WTC11 (cell line): Measurements from ENCODE around the gene MYMX. TPM values are rescaled to one million over a fixed set of nuclear protein-coding genes. Genes with fewer than 3 reads are reported as not detected.

Source experiments
- ATAC-seq: fragments of 200-7000 bp; cut with Tn5 transposase; 2 replicates; pipeline ENCODE4 v1.10.0; 2021; ENCODE audit warnings: mild to moderate bottlenecking, moderate library complexity
- CTCF ChIA-PET: fragments of 300-600 bp; sonication (Branson Sonifier 250); formaldehyde crosslinking; loops from one replicate; lab custom pipeline; 2021; ENCODE audit warnings: antibody characterized with exemption; lab: Charles Lee
- POLR2A ChIA-PET: fragments of 350-600 bp; sonication (Branson Sonifier 250); formaldehyde crosslinking; loops from one replicate; lab custom pipeline; 2021; ENCODE audit warnings: antibody characterized with exemption; lab: Charles Lee
- DNase-seq: peaks from one replicate; pipeline ENCODE4 v3.0.0; 2021; ENCODE audit warnings: low spot score
- H3K27ac Mint-ChIP-seq: 2 replicates; pipeline ENCODE4 v1.8.0; 2021; ENCODE audit warnings: mixed read lengths
- H3K27me3 Mint-ChIP-seq: 2 replicates; pipeline ENCODE4 v1.8.0; 2021; ENCODE audit warnings: low read depth, mild to moderate bottlenecking, moderate library complexity, mixed read lengths
- H3K36me3 Mint-ChIP-seq: 2 replicates; pipeline ENCODE4 v1.8.0; 2021; ENCODE audit warnings: mixed read lengths
- H3K4me1 Mint-ChIP-seq: 2 replicates; pipeline ENCODE4 v1.8.0; 2022; ENCODE audit warnings: mixed read lengths
- H3K4me3 Mint-ChIP-seq: 2 replicates; pipeline ENCODE4 v1.8.0; 2021; ENCODE audit warnings: mild to moderate bottlenecking, moderate library complexity, mixed read lengths
- H3K9me3 Mint-ChIP-seq: 2 replicates; pipeline ENCODE4 v1.8.0; 2021; ENCODE audit warnings: mixed read lengths
- ARID4B ChIP-seq: sonication (generic); formaldehyde crosslinking; IDR thresholded peaks from 2 replicates; pipeline ENCODE4 v1.8.0; 2023; ENCODE audit warnings: missing genetic modification reagents, mild to moderate bottlenecking, borderline replicate concordance
- CREB1 ChIP-seq: sonication (generic); formaldehyde crosslinking; IDR thresholded peaks from 2 replicates; pipeline ENCODE4 v1.8.0; 2023; ENCODE audit warnings: mild to moderate bottlenecking, missing genetic modification reagents
- E2F5 ChIP-seq: sonication (generic); formaldehyde crosslinking; IDR thresholded peaks from 2 replicates; pipeline ENCODE4 v1.8.1; 2022; ENCODE audit warnings: mild to moderate bottlenecking, moderate library complexity, missing genetic modification reagents
- ELF4 ChIP-seq: sonication (generic); formaldehyde crosslinking; IDR thresholded peaks from 2 replicates; pipeline ENCODE4 v1.8.1; 2022; ENCODE audit warnings: low read depth, mild to moderate bottlenecking, moderate library complexity, missing genetic modification reagents
- EMX1 ChIP-seq: fragments of 250-450 bp; sonication (Bioruptor Pico); IDR thresholded peaks from 2 replicates; pipeline ENCODE4 v1.8.0; 2021; ENCODE audit warnings: mild to moderate bottlenecking
- ESRRA ChIP-seq: sonication (generic); formaldehyde crosslinking; IDR thresholded peaks from 2 replicates; pipeline ENCODE4 v1.8.1; 2022; ENCODE audit warnings: mild to moderate bottlenecking, missing genetic modification reagents, borderline replicate concordance
- FOXJ3 ChIP-seq: sonication (generic); formaldehyde crosslinking; IDR thresholded peaks from 2 replicates; pipeline ENCODE4 v1.9.0; 2021; ENCODE audit warnings: missing genetic modification reagents, mild to moderate bottlenecking, borderline replicate concordance
- FOXK1 ChIP-seq: sonication (generic); formaldehyde crosslinking; IDR thresholded peaks from 2 replicates; pipeline ENCODE4 v1.8.0; 2022; ENCODE audit warnings: mild to moderate bottlenecking, moderate library complexity, missing genetic modification reagents
- GTF2I ChIP-seq: fragments of 250-450 bp; sonication (Bioruptor Pico); conservative IDR thresholded peaks from 2 replicates; pipeline ENCODE4 v1.4.0; 2021; ENCODE audit warnings: mild to moderate bottlenecking
- HMGXB4 ChIP-seq: sonication (generic); formaldehyde crosslinking; IDR thresholded peaks from 2 replicates; pipeline ENCODE4 v1.8.1; 2023; ENCODE audit warnings: mild to moderate bottlenecking, moderate library complexity, missing genetic modification reagents
- IRF2 ChIP-seq: sonication (generic); formaldehyde crosslinking; IDR thresholded peaks from 2 replicates; pipeline ENCODE4 v1.8.0; 2022; ENCODE audit warnings: low read depth, missing genetic modification reagents, borderline replicate concordance
- NFATC4 ChIP-seq: fragments of 250-450 bp; sonication (Bioruptor Pico); IDR thresholded peaks from 2 replicates; pipeline ENCODE4 v1.9.0; 2021; ENCODE audit warnings: mild to moderate bottlenecking
- NR1H2 ChIP-seq: sonication (generic); formaldehyde crosslinking; IDR thresholded peaks from 2 replicates; pipeline ENCODE4 v1.9.0; 2021; ENCODE audit warnings: mild to moderate bottlenecking, moderate library complexity, missing genetic modification reagents
- SOX15 ChIP-seq: fragments of 250-450 bp; sonication (Bioruptor Pico); IDR thresholded peaks from 2 replicates; pipeline ENCODE4 v1.9.0; 2021; ENCODE audit warnings: mild to moderate bottlenecking
- TCF7 ChIP-seq: sonication (generic); formaldehyde crosslinking; IDR thresholded peaks from 2 replicates; pipeline ENCODE4 v1.8.0; 2022; ENCODE audit warnings: mild to moderate bottlenecking, low read depth, missing genetic modification reagents, moderate library complexity
- TEAD4 ChIP-seq: sonication (generic); formaldehyde crosslinking; IDR thresholded peaks from 2 replicates; pipeline ENCODE4 v1.8.0; 2022; ENCODE audit warnings: mild to moderate bottlenecking, missing genetic modification reagents
- TP53 ChIP-seq: sonication (generic); formaldehyde crosslinking; IDR thresholded peaks from 2 replicates; pipeline ENCODE4 v1.8.1; 2023; ENCODE audit warnings: mild to moderate bottlenecking, missing genetic modification reagents
- ZBTB21 ChIP-seq: sonication (generic); formaldehyde crosslinking; IDR thresholded peaks from 2 replicates; pipeline ENCODE4 v1.8.1; 2023; ENCODE audit warnings: mild to moderate bottlenecking, missing genetic modification reagents, borderline replicate concordance
- ZBTB43 ChIP-seq: sonication (generic); formaldehyde crosslinking; IDR thresholded peaks from 2 replicates; pipeline ENCODE4 v1.8.1; 2023; ENCODE audit warnings: mild to moderate bottlenecking, missing genetic modification reagents
- ZNF219 ChIP-seq: sonication (generic); formaldehyde crosslinking; IDR thresholded peaks from 2 replicates; pipeline ENCODE4 v1.8.0; 2023; ENCODE audit warnings: missing genetic modification reagents, mild to moderate bottlenecking, borderline replicate concordance
- ZNF416 ChIP-seq: fragments of 250-450 bp; sonication (Bioruptor Pico); IDR thresholded peaks from 2 replicates; pipeline ENCODE4 v1.9.0; 2021; ENCODE audit warnings: mild to moderate bottlenecking, inconsistent platforms
- ZNF512 ChIP-seq: sonication (generic); formaldehyde crosslinking; IDR thresholded peaks from 2 replicates; pipeline ENCODE4 v1.8.1; 2022; ENCODE audit warnings: missing genetic modification reagents, borderline replicate concordance
- ZNF532 ChIP-seq: fragments of 250-450 bp; sonication (Bioruptor Pico); IDR thresholded peaks from 2 replicates; pipeline ENCODE4 v1.9.0; 2021; ENCODE audit warnings: mild to moderate bottlenecking, borderline replicate concordance
- ZNF671 ChIP-seq: fragments of 250-450 bp; sonication (Bioruptor Pico); IDR thresholded peaks from 2 replicates; pipeline ENCODE4 v1.8.0; 2021; ENCODE audit warnings: mild to moderate bottlenecking
- total RNA-seq: library from RNA; stranded (reverse); gene quantifications from 3 replicates; pipeline ENCODE4 v1.2.3, GENCODE V29; 2021

MYMX gene
- total RNA-seq, 1 experiment from 2014 or later, result 3.9 TPM

- TF ChIP-seq ARID4B (CRISPR knock-in tag) (no peak), ZBTB21 (CRISPR knock-in tag) (no peak), FOXK1 (CRISPR knock-in tag) (no peak), GTF2I (CRISPR knock-in tag) (no peak), NFATC4 (CRISPR knock-in tag) (no peak), CREB1 (CRISPR knock-in tag) (no peak), ELF4 (CRISPR knock-in tag) (no peak), NR1H2 (CRISPR knock-in tag) (no peak)
Measured at GRCh38 chr6:44198684-44199083, 18.0 kb upstream of the MYMX start (continued).

GRCh38 chr6:44199883-44200282 lies 16.8 kb upstream of the MYMX start:
- H3K27me3 Mint-ChIP-seq, result no peaks in the 10 kb centered on the region; the same call in 1 of the 2 replicates
- ATAC-seq (no peak), DNase-seq (no peak)
- POLR2A ChIA-PET, result interaction anchor here (0.8 to 1.1 kb wide), 2 partner anchors 22 to 23 kb away, joined by 3 to 4 read pairs; partner anchors contain the start of gene SLC29A1
- H3K4me1 Mint-ChIP-seq, result peaks cover 44% of the 10 kb centered on the region
- no peaks in the 10 kb centered on the region for H3K36me3 Mint-ChIP-seq
- H3K27ac Mint-ChIP-seq, result no peak overlapping the region
- H3K9me3 Mint-ChIP-seq, result no peaks in the 10 kb centered on the region
- CTCF ChIA-PET, result interaction anchor here (1.3 to 3.5 kb wide), 4 partner anchors 22 to 35 kb away, joined by 5 to 28 read pairs (median 8); no protein-coding TSS in a partner anchor
- no peak overlapping the region for H3K4me3 Mint-ChIP-seq
- TF ChIP-seq E2F5 (CRISPR knock-in tag) (no peak), EMX1 (no peak), ZNF532 (no peak), ZNF416 (no peak), TCF7 (no peak), ZBTB43 (CRISPR knock-in tag) (no peak), HMGXB4 (CRISPR knock-in tag) (no peak), FOXJ3 (CRISPR knock-in tag) (no peak), ZNF671 (CRISPR knock-in tag) (no peak), SOX15 (no peak), GTF2I (CRISPR knock-in tag) (no peak), TP53 (CRISPR knock-in tag) (no peak), IRF2 (CRISPR knock-in tag) (no peak), ZNF512 (CRISPR knock-in tag) (no peak), ESRRA (CRISPR knock-in tag) (no peak), TEAD4 (no peak), ZNF219 (no peak)
